Neutrophil (primary cell): ENCODE measurements around the gene FOXP4.

Experiments
- H3K27ac ChIP-seq: fragments of 200-600 bp; sonication (generic); 2 replicates; pipeline ENCODE4 v1.5.1; 2016; ENCODE audit warnings: mild to moderate bottlenecking, moderate library complexity
- H3K27me3 ChIP-seq: fragments of 200-600 bp; sonication (generic); 2 replicates; pipeline ENCODE4 v1.6.0; 2016; ENCODE audit warnings: mild to moderate bottlenecking
- H3K36me3 ChIP-seq: fragments of 200-600 bp; sonication (generic); 2 replicates; pipeline ENCODE4 v1.5.1; 2017
- H3K4me1 ChIP-seq, 2 experiments: fragments of 200-600 bp in 1 of 2; sonication (generic) in 1 of 2; 1 replicate in 1 of 2; 2 replicates in 1 of 2; pipeline versions ENCODE4 v1.5.1 to v1.6.1; 2013 to 2016; ENCODE audit warnings: low read depth in 1 of 2, low read length in 1 of 2, mild to moderate bottlenecking in 1 of 2, moderate library complexity in 1 of 2; ENCODE audit not compliant: control insufficient read depth in 1 of 2, insufficient read depth in 1 of 2
- H3K4me3 ChIP-seq, 2 experiments: fragments of 200-600 bp in 1 of 2; sonication (generic) in 1 of 2; 1 replicate in 1 of 2; 2 replicates in 1 of 2; pipeline ENCODE4 v1.5.1; 2013 to 2016; ENCODE audit warnings: low read depth in 1 of 2, low read length in 1 of 2, mild to moderate bottlenecking in 1 of 2, moderate library complexity in 1 of 2
- H3K9me3 ChIP-seq: fragments of 200-600 bp; sonication (generic); 2 replicates; pipeline ENCODE4 v1.5.1; 2016
- TF ChIP-seq, protein P1 (sequence below): fragments of 200-600 bp; sonication (generic); IDR thresholded peaks from 2 replicates; pipeline ENCODE4 v1.5.1; 2016; ENCODE audit warnings: antibody characterized with exemption

The FOXP4 gene

DNA sequence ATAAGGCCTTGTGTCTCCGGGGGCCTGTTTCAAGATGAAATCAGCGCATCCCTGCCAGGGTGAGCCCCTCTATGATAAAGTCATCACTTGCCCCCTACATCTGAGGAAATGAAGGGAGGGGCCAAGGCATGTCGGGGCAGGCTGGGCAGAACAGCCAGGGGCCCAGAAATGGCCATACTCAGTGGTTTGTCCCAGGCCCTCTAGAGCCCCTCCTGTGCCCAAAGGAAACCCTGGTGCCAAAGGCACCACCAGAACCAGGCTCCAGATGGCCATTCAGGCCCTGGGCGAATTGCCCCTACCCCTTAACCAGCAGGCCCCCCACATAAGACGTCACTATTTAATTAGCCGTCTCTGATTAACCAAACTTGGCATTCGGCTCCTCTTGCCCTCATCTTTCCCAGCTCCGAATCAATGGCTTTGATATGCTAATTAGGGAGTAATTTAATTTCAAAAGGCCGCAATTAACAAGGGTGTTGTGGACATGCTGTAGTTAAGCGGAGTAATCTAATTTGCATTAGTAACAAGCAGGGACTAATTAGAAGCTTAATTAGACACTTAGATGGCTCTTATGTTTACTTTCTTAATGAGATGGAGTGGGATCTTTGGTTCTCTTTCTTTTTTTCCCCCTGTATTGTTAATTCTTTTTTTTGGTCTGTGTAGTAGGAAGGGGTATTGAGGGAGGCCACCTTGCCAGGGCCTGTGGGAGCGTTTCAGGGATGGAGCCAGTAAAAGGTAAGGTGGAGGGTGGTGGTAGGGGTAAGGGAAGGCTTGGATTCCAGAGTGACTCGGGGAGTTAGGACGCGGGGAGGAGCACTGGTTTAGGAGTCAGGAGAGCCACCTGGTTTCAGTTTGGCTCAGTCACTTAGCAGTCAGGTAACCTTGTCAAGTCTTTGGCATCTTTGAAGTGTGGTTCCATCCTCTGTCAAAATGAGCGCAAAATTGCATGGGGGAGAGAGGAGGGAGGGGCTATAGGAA lies 9.4 kb downstream of the FOXP4 start:
- Histone ChIP-seq H3K36me3 (no peaks in the 10 kb centered on the region), H3K9me3 (no peaks in the 10 kb centered on the region), H3K27ac (no peak overlapping the region), H3K27me3 (peaks cover 61% of the 10 kb centered on the region), H3K4me3 (no peak overlapping the region), H3K4me1 (peaks cover 6% of the 10 kb centered on the region in 2 experiments)
- TF ChIP-seq, protein P1, sequence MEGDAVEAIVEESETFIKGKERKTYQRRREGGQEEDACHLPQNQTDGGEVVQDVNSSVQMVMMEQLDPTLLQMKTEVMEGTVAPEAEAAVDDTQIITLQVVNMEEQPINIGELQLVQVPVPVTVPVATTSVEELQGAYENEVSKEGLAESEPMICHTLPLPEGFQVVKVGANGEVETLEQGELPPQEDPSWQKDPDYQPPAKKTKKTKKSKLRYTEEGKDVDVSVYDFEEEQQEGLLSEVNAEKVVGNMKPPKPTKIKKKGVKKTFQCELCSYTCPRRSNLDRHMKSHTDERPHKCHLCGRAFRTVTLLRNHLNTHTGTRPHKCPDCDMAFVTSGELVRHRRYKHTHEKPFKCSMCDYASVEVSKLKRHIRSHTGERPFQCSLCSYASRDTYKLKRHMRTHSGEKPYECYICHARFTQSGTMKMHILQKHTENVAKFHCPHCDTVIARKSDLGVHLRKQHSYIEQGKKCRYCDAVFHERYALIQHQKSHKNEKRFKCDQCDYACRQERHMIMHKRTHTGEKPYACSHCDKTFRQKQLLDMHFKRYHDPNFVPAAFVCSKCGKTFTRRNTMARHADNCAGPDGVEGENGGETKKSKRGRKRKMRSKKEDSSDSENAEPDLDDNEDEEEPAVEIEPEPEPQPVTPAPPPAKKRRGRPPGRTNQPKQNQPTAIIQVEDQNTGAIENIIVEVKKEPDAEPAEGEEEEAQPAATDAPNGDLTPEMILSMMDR = no peak

DNA sequence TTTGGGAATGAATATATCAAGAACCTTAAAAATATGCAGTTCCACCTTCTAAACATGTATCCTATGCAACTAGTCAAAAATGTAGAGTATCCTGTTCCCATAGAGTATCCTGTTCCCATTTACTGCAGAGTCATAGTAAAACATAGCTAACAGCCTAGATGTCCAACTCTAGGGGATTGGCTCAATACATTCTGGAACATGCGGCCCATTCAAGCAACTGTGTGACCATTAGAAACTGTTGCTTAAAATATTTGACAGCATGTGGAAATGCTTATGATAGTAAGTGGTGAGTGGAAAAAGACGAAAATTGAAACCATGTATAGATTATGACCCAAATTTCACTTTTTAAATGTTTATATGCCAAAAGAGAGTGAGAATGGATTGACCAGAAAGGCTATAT lies 11.2 kb downstream of the FOXP4 start:
- Histone ChIP-seq H3K4me1 (peaks cover 14 to 15% of the 10 kb centered on the region in 2 experiments), H3K36me3 (no peaks in the 10 kb centered on the region), H3K27me3 (peaks cover 69% of the 10 kb centered on the region), H3K9me3 (no peaks in the 10 kb centered on the region), H3K4me3 (no peak overlapping the region), H3K27ac (no peak overlapping the region)
- TF ChIP-seq, protein P1 = no peak

DNA sequence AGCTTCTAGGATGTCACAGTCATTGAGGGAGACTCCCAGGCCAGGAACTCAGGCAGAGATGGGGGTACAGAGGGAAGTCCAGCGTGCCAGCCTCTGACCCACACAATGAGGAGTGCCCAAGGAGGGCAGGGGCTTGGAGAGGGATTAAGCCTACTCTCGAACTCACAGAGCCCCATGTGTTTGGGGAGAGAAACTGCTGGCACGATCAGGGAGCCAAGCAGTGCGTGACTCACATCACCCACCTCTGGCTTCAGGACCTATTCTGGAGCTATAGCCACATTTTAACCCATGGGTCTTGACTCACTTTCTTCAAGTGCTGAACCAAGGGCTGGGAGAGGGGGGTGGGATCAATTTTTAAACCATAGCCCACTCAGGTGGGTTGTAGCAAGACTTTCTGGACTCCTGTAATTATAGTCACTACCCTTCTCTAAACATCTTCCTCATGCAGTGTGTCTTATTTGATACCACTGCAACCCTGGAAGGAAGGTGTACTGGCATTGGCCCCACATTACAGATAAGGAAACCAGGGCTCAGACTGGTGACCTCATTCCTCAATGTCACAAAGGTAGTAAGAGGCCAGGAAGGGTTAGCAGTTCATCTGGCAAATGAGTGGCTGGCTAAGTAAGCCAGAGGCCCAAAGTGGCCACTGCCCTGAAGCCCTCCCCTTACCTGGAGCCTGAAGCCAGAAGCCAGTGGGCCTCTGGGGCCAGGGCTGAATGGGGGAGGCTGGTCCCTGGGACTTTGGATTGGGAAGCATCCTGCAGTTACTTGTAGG lies 12.0 kb downstream of the FOXP4 start:
- no peak overlapping the region for H3K4me3 ChIP-seq
- no peak overlapping the region for H3K27ac ChIP-seq
- H3K27me3 ChIP-seq = peaks cover 66% of the 10 kb centered on the region
- peaks cover 14 to 15% of the 10 kb centered on the region in 2 experiments for H3K4me1 ChIP-seq
- no peaks in the 10 kb centered on the region for H3K36me3 ChIP-seq
- TF ChIP-seq, protein P1 = no peak
- no peaks in the 10 kb centered on the region for H3K9me3 ChIP-seq

DNA sequence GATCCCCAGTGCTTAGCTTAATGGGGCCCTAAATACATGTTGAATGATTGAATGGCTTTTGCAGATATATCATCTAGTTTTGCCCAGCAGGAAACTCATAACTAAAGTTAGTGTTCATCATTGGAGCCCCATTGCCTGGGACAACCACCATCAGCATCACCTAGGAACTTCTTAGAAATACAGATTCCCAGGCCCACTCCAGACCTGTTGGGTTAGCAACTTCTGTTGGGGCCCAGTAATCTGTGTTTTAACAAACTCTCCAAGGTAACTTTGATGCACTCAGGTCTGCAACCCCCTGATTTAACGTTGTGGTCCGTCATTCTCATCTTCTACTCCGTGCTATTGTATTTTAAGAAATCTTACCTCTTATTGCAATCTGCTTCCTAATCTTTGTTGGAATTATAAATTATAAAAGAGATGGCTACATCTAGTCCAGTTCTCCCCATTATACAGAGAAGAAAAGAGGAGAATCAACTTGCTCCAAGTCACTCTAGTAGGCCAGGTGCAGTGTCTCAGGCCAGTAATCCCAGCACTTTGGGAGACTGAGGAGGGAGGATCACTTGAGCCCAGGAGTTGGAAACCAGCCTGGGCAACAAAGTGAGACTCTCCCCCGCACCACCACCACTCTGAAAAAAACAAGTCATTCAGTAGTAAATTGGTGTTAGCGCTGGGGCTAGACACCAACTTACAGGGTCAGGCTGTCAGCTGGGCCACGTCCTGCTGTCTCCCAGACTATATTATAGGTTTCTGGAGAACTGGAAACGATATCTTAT lies 13.7 kb downstream of the FOXP4 start:
- Histone ChIP-seq H3K4me1 (peaks cover 14 to 15% of the 10 kb centered on the region in 2 experiments), H3K4me3 (peak overlapping the region; percentile 66 to 69), H3K9me3 (no peaks in the 10 kb centered on the region), H3K36me3 (no peaks in the 10 kb centered on the region), H3K27ac (no peak overlapping the region), H3K27me3 (peaks cover 54% of the 10 kb centered on the region)
- TF ChIP-seq, protein P1 = no peak
